Caki2 (cell line): ENCODE results near the gene PTPN6. TPM values are rescaled to one million over a fixed set of nuclear protein-coding genes. Genes with fewer than 3 reads are reported as not detected.
"Not testable (repeated sequence)": the region's sequence is repeated elsewhere in the genome, so short reads cannot be mapped to it uniquely, and the experiment has no call there.

ENCODE experiments used
- DNase-seq: peaks from one replicate; pipeline ENCODE4 v3.0.0-alpha.2; 2015; ENCODE audit warnings: low read depth
- in situ Hi-C: cut with HindIII; loops from 2 replicates; pipeline ENCODE4 v1.10.0; 2016; ENCODE audit warnings: low sequenced_read_pairs, low pct_unique_long_range_greater_than_20kb, mixed read lengths
- total RNA-seq: library from RNA; depleted of rRNA; stranded (reverse); fragments of >200 nt; shearing (Covaris generic); gene quantifications from 2 replicates; pipeline ENCODE4 v1.2.3, GENCODE V29; 2014; ENCODE audit warnings: low replicate concordance; rRNA removed

The PTPN6 gene
- 28.3 and 30.2 TPM in 2 replicates for total RNA-seq

- in situ Hi-C loops: no loop called here
- no peak for DNase-seq
Measured at GRCh38 chr12:6950811-6951540, at the start of gene PTPN6. PTPN6 (plus strand) TSS chr12:6951356; CDS start chr12:6951513, 157 bp downstream.

GRCh38 chr12:6902448-6902847 is 48.7 kb upstream of the PTPN6 start:
- in situ Hi-C loops: no loop called here
- no peak for DNase-seq

GRCh38 chr12:6903722-6904121 is 47.4 kb upstream of the PTPN6 start:
- in situ Hi-C loops: no loop called here
- no peak for DNase-seq

- in situ Hi-C loops: no loop called here
- peak; percentile 93 for DNase-seq
Measured at GRCh38 chr12:6904280-6905276, 46.6 kb upstream of the PTPN6 start, which contains the start of gene LRRC23. LRRC23 (plus strand) TSS chr12:6904822; CDS start chr12:6905634, 812 bp downstream.

- in situ Hi-C loops: no loop called here
Measured at GRCh38 chr12:6905414-6906040, 45.6 kb upstream of the PTPN6 start.

GRCh38 chr12:6908141-6908540 is 43.0 kb upstream of the PTPN6 start:
- DNase-seq, in situ Hi-C loops: not testable (repeated sequence)

More at GRCh38 chr12:6905414-6906040, 45.6 kb upstream of the PTPN6 start:
- DNase-seq: no peak

GRCh38 chr12:6909421-6910145 is 41.6 kb upstream of the PTPN6 start:
- no peak for DNase-seq
- in situ Hi-C loops: no loop called here

- in situ Hi-C loops: no loop called here
- no peak for DNase-seq
Measured at GRCh38 chr12:6912164-6912935, 38.8 kb upstream of the PTPN6 start.

GRCh38 chr12:6914246-6914946 is 36.8 kb upstream of the PTPN6 start, which contains the start of gene ENO2:
ENO2 (plus strand) TSS chr12:6914580; CDS start chr12:6915833, 1,253 bp downstream.
- peak; percentile 69 for DNase-seq
- in situ Hi-C loops: no loop called here

GRCh38 chr12:6914947-6915788 is 36.0 kb upstream of the PTPN6 start:
- DNase-seq: peak; percentile 67
- in situ Hi-C loops: no loop called here

- in situ Hi-C loops: no loop called here
- DNase-seq: no peak
Measured at GRCh38 chr12:6915789-6916285, 35.3 kb upstream of the PTPN6 start.

- no peak for DNase-seq
- in situ Hi-C loops: no loop called here
Measured at GRCh38 chr12:6916426-6917200, 34.5 kb upstream of the PTPN6 start.

- in situ Hi-C loops: no loop called here
Measured at GRCh38 chr12:6917491-6918231, 33.5 kb upstream of the PTPN6 start.

GRCh38 chr12:6919588-6919987 is 31.6 kb upstream of the PTPN6 start:
- no peak for DNase-seq
- in situ Hi-C loops: no loop called here

More at GRCh38 chr12:6917491-6918231, 33.5 kb upstream of the PTPN6 start:
- no peak for DNase-seq
